Measurements from ENCODE around the gene AP5Z1.
"Not testable (repeated sequence)": the region's sequence is repeated elsewhere in the genome, so short reads cannot be mapped to it uniquely, and the experiment has no call there.

AP5Z1 gene

DNA sequence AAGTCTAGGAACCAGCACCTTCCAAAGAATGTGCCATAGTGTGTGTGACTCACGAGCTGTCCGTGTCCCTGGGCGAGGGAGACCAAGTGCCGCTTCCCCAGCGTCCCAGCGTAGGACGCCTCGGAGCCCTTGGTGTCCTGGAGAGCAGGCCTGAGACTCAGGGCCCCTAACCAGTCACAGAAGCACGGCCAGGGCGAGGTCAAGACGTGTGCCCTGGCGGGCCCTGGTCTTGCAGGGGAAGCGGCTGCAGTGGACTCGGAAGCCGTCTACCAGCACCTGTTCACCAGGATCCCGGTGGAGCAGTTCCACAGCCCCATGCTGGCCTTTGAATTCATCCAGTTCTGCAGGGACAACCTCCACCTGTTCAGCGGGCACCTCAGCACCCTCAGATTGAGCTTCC, 10.6 kb downstream of the AP5Z1 start:
- Histone ChIP-seq H3K9me3 (ENCODE audit: control insufficient read depth, low read length) (no peaks in the 10 kb centered on the region), H3K4me1 (ENCODE audit: control insufficient read depth, insufficient read depth, low read length) (no peaks in the 10 kb centered on the region), H3K4me3 (ENCODE audit: low read length) (no peak overlapping the region), H3K27me3 (ENCODE audit: control insufficient read depth, insufficient read depth, low read length) (no peaks in the 10 kb centered on the region), H3K36me3 (ENCODE audit: control insufficient read depth, insufficient read depth, low read length) (peaks cover 9% of the 10 kb centered on the region), H3K9ac (ENCODE audit: low read length) (no peak overlapping the region)

DNA sequence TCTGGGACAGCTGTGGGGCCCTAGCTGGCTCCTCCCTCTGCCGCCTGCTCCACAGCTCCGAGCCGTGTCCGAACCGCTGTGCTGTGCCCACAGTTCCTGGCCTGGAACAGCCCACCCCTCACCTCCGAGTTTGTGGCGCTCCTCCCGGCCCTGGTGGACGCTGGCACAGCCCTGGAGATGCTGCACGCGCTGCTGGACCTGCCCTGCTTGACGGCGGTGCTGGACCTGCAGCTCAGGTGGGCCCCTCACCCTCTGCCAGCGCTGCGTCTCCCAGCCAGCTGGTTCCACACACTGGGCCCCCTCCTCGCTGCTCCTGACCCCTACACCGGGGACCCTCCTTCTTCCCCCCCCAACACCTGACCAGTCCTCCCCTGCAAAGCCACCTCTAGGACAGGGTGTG, 12.1 kb downstream of the AP5Z1 start:
- Histone ChIP-seq H3K27me3 (ENCODE audit: control insufficient read depth, insufficient read depth, low read length) (no peaks in the 10 kb centered on the region), H3K4me3 (ENCODE audit: low read length) (no peak overlapping the region), H3K36me3 (ENCODE audit: control insufficient read depth, insufficient read depth, low read length) (no peaks in the 10 kb centered on the region), H3K9ac (ENCODE audit: low read length) (no peak overlapping the region), H3K4me1 (ENCODE audit: control insufficient read depth, insufficient read depth, low read length) (peaks cover under 1% of the 10 kb centered on the region), H3K9me3 (ENCODE audit: control insufficient read depth, low read length) (no peaks in the 10 kb centered on the region)

DNA sequence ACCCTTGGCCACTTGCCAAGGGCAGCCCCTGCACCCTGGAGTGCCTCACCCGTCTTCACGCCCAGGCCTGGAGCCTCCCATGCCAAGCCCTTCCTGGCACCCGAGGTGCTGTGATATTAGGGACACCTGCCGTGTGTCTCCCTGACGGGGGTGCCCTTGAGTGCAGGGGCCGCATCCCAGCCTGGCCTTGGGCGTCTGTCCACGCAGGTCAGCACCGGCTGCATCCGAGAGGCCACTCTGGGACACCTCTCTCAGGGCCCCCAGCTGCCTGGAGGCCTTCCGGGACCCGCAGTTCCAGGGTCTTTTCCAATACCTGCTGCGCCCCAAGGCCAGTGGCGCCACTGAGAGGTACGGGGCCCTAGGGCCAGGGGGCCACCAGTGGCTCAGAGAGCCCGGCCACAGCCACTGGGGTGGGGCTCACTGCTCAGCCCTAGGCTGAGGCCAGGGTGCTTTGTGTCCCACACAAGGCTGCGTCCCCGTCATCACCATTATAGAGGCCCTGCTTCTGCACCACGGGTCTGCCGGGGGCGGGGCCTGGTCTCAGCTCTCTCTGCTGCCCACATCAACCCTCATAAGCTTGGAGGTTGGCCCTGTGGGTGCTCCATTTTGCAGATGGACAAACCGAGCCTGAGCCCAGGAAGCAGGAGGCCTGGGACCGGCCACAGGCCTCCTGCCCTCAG, 12.7 kb downstream of the AP5Z1 start:
- no peaks in the 10 kb centered on the region for H3K27me3 ChIP-seq (ENCODE audit: control insufficient read depth, insufficient read depth, low read length)
- H3K9me3 ChIP-seq (ENCODE audit: control insufficient read depth, low read length): no peaks in the 10 kb centered on the region
- no peaks in the 10 kb centered on the region for H3K36me3 ChIP-seq (ENCODE audit: control insufficient read depth, insufficient read depth, low read length)

DNA sequence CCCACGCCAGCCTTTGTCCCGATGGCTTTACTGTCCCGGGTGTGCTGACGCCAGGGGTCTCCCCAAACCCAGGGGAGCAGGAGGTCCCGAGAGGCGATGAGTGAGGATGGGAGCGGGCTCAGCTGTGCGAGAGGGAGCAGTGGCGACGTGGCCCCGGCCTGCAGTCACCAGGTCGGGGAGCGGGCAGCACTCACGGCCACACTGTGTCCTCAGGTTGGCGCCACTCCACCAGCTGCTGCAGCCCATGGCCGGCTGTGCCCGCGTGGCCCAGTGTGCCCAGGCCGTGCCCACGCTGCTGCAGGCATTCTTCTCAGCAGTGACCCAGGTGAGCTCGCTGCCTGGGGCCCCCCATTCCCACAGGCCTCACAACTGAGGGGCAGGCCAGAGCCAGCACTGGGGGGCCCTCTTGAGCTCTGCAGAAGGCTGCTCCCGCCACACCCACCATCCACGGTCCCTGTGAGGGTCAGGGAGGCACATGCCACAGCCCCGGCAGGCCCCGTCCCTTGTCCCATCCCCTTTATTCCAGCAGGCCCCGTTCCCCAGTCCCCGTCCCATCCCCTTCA, 13.3 kb downstream of the AP5Z1 start:
- no peak overlapping the region for H3K4me3 ChIP-seq (ENCODE audit: low read length)
- no peak overlapping the region for H3K9ac ChIP-seq (ENCODE audit: low read length)
- no peaks in the 10 kb centered on the region for H3K36me3 ChIP-seq (ENCODE audit: control insufficient read depth, insufficient read depth, low read length)
- H3K4me1 ChIP-seq (ENCODE audit: control insufficient read depth, insufficient read depth, low read length): peaks cover 5% of the 10 kb centered on the region
- no peaks in the 10 kb centered on the region for H3K27me3 ChIP-seq (ENCODE audit: control insufficient read depth, insufficient read depth, low read length)
- no peaks in the 10 kb centered on the region for H3K9me3 ChIP-seq (ENCODE audit: control insufficient read depth, low read length)

More for the DNA sequence above, 12.7 kb downstream of the AP5Z1 start:
- H3K4me3 ChIP-seq (ENCODE audit: low read length): no peak overlapping the region
- H3K4me1 ChIP-seq (ENCODE audit: control insufficient read depth, insufficient read depth, low read length): peaks cover 5% of the 10 kb centered on the region
- H3K9ac ChIP-seq (ENCODE audit: low read length): no peak overlapping the region

DNA sequence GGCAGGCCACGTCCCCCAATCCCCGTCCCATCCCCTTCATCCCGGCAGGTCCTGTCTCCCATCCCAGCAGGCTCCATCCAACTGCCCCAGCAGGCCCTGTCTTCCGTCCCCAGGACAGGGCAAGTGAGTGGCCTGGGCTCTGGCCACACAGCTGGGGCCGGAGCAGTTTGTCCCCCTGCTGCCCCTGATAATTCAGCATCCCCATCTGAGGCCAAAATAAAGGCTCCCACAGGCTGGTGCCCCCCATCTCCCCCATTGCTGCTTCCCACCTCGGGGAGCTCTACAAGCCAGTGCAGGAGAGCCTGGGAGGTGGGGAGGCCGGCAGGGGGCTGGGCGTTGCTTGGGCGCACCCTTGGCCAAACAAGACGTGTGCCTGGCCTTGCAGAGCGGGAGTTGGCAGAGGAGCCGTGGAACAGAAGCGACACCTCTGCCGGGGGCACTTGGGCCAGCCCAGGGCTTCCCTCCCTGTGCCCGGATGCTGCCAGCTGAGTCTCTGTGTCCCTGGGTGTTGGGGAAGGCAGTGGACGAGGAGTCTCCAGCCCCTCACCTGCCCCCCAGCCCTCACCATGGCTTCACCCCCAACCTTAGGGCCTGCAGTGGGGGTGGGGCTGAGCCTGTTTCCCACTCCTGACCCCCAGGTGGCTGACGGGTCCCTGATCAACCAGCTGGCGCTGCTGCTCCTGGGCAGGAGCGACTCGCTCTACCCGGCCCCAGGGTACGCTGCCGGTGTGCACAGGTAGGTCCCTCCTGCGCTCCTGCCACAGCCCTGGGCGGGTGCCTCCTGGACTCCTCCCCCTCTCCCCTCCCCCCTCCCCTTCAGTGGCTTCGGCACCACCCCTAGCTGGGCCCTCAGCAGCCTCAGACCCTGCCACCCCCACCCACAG, 14.0 kb downstream of the AP5Z1 start:
- H3K4me3 ChIP-seq (ENCODE audit: low read length): no peak overlapping the region
- no peaks in the 10 kb centered on the region for H3K9me3 ChIP-seq (ENCODE audit: control insufficient read depth, low read length)
- H3K36me3 ChIP-seq (ENCODE audit: control insufficient read depth, insufficient read depth, low read length): no peaks in the 10 kb centered on the region
- no peaks in the 10 kb centered on the region for H3K27me3 ChIP-seq (ENCODE audit: control insufficient read depth, insufficient read depth, low read length)
- H3K9ac ChIP-seq (ENCODE audit: low read length): no peak overlapping the region
- peaks cover 5% of the 10 kb centered on the region for H3K4me1 ChIP-seq (ENCODE audit: control insufficient read depth, insufficient read depth, low read length)

DNA sequence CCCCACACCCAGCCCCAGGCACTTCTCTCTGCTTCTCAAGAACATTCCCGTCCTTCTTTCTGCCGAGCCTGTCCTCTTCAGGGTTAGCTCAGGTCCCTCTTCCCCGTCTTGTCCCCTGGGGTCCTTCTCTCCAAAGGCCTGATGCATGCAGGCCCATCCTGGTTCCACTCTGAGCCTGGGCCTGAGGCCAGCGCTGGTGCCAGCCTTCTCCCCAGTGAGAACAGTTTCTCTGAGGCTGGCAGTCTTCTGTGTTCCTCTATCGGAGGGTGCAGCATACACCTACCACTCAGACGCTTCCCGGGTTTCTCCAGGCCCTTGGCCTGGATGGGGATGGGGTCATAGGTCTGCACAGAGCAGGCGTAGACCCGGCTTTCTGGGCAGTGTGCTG, 14.6 kb downstream of the AP5Z1 start:
- no peak overlapping the region for H3K4me3 ChIP-seq (ENCODE audit: low read length)
- no peaks in the 10 kb centered on the region for H3K27me3 ChIP-seq (ENCODE audit: control insufficient read depth, insufficient read depth, low read length)
- H3K4me1 ChIP-seq (ENCODE audit: control insufficient read depth, insufficient read depth, low read length): peaks cover 5% of the 10 kb centered on the region
- H3K9me3 ChIP-seq (ENCODE audit: control insufficient read depth, low read length): no peaks in the 10 kb centered on the region
- H3K36me3 ChIP-seq (ENCODE audit: control insufficient read depth, insufficient read depth, low read length): no peaks in the 10 kb centered on the region
- no peak overlapping the region for H3K9ac ChIP-seq (ENCODE audit: low read length)

DNA sequence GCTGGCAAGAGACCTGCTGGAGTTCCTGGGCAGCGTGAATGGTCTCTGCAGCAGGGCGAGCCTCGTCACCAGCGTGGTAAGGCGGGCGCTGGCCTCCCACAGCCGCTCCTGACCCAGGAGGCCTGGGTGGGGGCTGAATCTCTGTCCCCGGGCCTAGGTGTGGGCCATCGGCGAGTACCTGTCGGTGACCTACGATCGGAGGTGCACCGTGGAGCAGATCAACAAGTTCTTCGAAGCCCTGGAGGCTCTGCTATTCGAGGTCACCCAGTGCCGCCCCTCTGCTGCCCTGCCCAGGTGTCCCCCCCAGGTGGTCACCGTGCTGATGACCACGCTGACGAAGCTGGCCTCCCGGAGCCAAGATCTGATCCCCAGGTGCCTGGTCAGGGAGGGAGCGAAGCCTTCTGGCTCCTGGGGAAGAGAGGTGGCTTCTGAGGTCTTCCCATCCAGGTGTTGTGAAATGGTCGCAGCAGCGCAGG, 15.1 kb downstream of the AP5Z1 start:
- Histone ChIP-seq H3K4me3 (ENCODE audit: low read length) (no peak overlapping the region), H3K27me3 (ENCODE audit: control insufficient read depth, insufficient read depth, low read length) (no peaks in the 10 kb centered on the region), H3K9ac (ENCODE audit: low read length) (no peak overlapping the region), H3K36me3 (ENCODE audit: control insufficient read depth, insufficient read depth, low read length) (no peaks in the 10 kb centered on the region), H3K4me1 (ENCODE audit: control insufficient read depth, insufficient read depth, low read length) (peaks cover 5% of the 10 kb centered on the region), H3K9me3 (ENCODE audit: control insufficient read depth, low read length) (no peaks in the 10 kb centered on the region)

DNA sequence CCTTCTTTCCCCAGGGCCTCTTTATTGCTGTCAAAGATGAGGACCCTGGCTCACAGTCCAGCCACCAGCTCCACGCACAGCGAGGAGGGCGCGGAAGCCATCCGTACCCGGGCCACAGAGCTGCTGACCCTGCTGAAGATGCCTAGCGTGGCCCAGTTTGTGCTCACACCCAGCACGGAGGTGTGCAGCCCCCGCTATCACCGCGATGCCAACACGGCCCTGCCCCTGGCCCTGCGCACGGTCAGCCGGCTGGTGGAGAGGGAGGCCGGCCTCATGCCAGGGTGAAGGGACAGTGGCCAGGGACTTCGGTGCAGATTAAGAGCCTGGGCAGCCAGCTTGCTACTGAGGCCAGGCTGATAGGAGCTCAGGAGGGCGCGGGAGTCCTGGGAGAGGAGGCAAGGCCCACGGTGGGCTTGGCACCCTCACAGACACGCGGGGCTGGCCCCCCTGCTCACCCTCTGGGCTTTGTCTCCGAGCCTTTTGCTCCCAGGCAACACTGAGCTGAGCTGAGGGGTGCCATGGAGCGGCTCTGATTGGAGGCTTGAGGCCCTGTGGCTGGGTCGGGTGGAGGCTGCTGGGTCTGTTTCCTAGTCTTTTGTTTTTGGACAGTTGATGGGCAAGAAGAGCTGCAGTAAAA, 15.8 kb downstream of the AP5Z1 start:
- Histone ChIP-seq H3K36me3 (ENCODE audit: control insufficient read depth, insufficient read depth, low read length) (no peaks in the 10 kb centered on the region), H3K4me3 (ENCODE audit: low read length) (no peak overlapping the region), H3K9me3 (ENCODE audit: control insufficient read depth, low read length) (no peaks in the 10 kb centered on the region), H3K27me3 (ENCODE audit: control insufficient read depth, insufficient read depth, low read length) (no peaks in the 10 kb centered on the region), H3K9ac (ENCODE audit: low read length) (no peak overlapping the region), H3K4me1 (ENCODE audit: control insufficient read depth, insufficient read depth, low read length) (peaks cover 5% of the 10 kb centered on the region)

DNA sequence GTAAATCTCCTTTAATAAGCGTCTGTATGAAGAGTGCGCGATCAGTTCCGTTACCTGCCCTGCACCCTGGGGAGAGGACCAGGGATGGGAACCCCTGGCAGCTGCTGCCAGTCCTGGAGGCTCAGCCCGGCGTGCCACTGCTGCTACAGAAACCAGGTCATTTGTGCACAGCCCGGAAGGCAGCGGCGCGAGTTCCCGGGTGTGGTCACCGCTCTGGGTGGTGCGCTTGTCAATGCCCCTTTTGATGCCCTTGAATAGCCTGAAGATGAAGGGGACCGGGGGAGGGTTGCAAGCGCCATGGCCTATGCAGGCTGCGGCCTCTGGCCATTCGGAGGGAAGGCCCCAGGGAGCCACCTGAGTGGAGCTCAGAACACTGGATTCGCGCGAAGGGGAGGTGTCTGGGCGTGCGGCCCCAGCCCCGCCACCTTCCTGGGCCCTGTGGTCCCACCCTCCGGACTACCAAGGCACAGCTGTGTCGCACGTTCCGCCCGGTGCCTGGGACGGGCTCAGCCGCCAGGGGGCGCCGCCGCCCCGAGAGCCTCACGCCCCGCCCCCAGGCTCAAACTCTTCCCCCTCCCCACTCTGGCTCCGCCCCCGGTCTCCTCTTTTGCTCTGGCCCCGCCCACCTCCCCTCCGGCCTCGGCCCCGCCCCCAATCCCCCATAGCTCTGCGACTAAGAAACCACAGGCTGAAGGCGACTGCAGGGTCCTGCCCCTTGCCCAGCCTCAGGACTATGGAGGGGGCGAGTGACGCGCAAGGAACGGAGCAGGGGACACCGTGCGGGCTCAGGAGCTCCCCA, 16.5 kb downstream of the AP5Z1 start:
- Histone ChIP-seq H3K36me3 (ENCODE audit: control insufficient read depth, insufficient read depth, low read length) (no peaks in the 10 kb centered on the region), H3K4me3 (ENCODE audit: low read length) (no peak overlapping the region), H3K9me3 (ENCODE audit: control insufficient read depth, low read length) (no peaks in the 10 kb centered on the region), H3K4me1 (ENCODE audit: control insufficient read depth, insufficient read depth, low read length) (peaks cover 5% of the 10 kb centered on the region), H3K9ac (ENCODE audit: low read length) (no peak overlapping the region), H3K27me3 (ENCODE audit: control insufficient read depth, insufficient read depth, low read length) (no peaks in the 10 kb centered on the region)

DNA sequence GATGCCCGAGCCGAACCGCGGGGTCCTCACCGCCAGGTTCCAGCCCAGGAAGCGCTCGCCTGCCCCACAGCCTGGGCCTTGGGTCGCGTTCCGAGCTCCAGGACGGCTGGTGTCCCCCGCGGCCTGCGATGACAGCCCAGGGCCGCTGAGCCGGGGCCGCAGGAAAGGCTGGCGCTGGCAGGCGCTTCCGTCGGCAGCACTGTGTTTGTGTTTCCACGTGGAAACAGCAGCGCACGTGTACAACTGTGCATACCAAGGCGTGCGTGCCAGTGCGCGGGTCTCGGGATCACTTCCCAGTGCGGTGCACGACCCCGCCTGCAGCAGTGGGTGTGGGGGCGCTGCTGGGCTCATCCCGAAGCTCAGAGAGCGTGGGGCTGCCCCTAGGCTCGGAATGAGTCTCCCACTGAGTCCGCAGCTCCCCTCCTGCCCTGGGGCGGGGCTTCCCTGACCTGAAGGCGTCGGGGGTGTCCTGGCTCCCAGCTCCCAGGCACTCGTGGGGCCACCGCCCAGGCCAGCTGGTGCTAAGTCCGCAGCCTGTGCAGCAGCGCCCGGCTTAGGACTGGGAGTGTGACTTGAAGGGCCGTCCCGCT, 17.2 kb downstream of the AP5Z1 start:
- H3K9ac ChIP-seq (ENCODE audit: low read length): no peak overlapping the region
- H3K27me3 ChIP-seq (ENCODE audit: control insufficient read depth, insufficient read depth, low read length): no peaks in the 10 kb centered on the region
- no peaks in the 10 kb centered on the region for H3K36me3 ChIP-seq (ENCODE audit: control insufficient read depth, insufficient read depth, low read length)
- H3K4me3 ChIP-seq (ENCODE audit: low read length): no peak overlapping the region
- H3K4me1 ChIP-seq (ENCODE audit: control insufficient read depth, insufficient read depth, low read length): peaks cover 5% of the 10 kb centered on the region
- no peaks in the 10 kb centered on the region for H3K9me3 ChIP-seq (ENCODE audit: control insufficient read depth, low read length)

DNA sequence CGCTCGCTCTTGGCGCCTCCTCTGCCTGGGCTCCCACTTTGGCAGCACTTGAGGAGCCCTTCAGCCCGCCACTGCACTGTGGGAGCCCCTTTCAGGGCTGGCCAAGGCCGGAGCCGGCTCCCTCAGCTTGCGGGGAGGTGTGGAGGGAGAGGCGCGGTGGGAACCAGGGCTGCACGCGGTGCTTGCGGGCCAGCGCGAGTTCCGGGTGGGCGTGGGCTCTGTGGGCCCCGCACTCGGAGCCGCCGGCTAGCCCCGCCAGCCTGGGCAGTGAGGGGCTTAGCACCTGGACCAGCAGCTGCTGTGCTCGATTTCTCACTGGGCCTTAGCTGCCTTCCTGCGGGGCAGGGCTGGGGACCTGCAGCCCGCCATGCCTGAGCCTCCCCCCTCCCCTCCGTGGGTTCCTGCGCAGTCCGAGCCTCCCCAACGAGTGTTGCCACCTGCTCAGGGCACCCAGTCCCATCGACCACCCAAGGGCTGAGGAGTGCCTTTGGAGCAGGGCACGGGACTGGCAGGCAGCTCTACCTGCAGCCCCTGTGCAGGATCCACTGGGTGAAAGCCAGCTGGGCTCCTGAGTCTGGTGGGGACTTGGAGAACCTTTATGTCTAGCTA, 18.1 kb downstream of the AP5Z1 start:
- H3K36me3 ChIP-seq (ENCODE audit: control insufficient read depth, insufficient read depth, low read length); H3K9ac ChIP-seq (ENCODE audit: low read length); H3K9me3 ChIP-seq (ENCODE audit: control insufficient read depth, low read length); H3K4me3 ChIP-seq (ENCODE audit: low read length); H3K27me3 ChIP-seq (ENCODE audit: control insufficient read depth, insufficient read depth, low read length); H3K4me1 ChIP-seq (ENCODE audit: control insufficient read depth, insufficient read depth, low read length): not testable (repeated sequence)
